ENCODE results near the gene CAPN14. TPM values are rescaled to one million over a fixed set of nuclear protein-coding genes. Genes with fewer than 3 reads are reported as not detected.
A peak's percentile ranks its signal among the peaks of the same experiment; 100 is the strongest.

CAPN14 gene
- total RNA-seq, 3 donors from 2014 or later: 0.16 to 0.44 (median 0.33) TPM

GRCh38 chr2:31253356-31254131 is 36.2 kb upstream of the CAPN14 start:
- peak in 1 of 2 donors; percentile 52 for DNase-seq (ENCODE audit: low spot score in 2 of 2)
- Histone ChIP-seq H3K4me1 (no peaks in the 10 kb centered on the region), H3K27me3 (no peaks in the 10 kb centered on the region), H3K36me3 (no peaks in the 10 kb centered on the region), H3K9me3 (no peaks in the 10 kb centered on the region), H3K4me3 (no peak overlapping the region), H3K27ac (peak overlapping the region; percentile 68 to 89)
- TF ChIP-seq CTCF (IDR thresholded peaks at IDR 0.05) (no peak), POLR2A (IDR thresholded peaks at IDR 0.05) (no peak)
- intact Hi-C loops (cut with DNase I; ENCODE audit: low total_unique reads): no loop called here

GRCh38 chr2:31251851-31252250 is 34.5 kb upstream of the CAPN14 start:
- H3K4me3 ChIP-seq: no peak overlapping the region
- no peak for TF ChIP-seq CTCF (IDR thresholded peaks at IDR 0.05)
- TF ChIP-seq POLR2A (IDR thresholded peaks at IDR 0.05): no peak
- TF ChIP-seq POLR2AphosphoS5 (IDR thresholded peaks at IDR 0.05): no peak
- no peak for DNase-seq (ENCODE audit: low spot score in 2 of 2)

GRCh38 chr2:31251018-31251417 is 33.7 kb upstream of the CAPN14 start:
- Histone ChIP-seq H3K4me1 (no peaks in the 10 kb centered on the region), H3K9me3 (no peaks in the 10 kb centered on the region), H3K4me3 (no peak overlapping the region), H3K36me3 (no peaks in the 10 kb centered on the region), H3K27me3 (no peaks in the 10 kb centered on the region), H3K27ac (peak overlapping the region in 1 of 2 donors; percentile 89)
- TF ChIP-seq CTCF (IDR thresholded peaks at IDR 0.05) (no peak), POLR2AphosphoS5 (IDR thresholded peaks at IDR 0.05) (no peak), POLR2A (IDR thresholded peaks at IDR 0.05) (no peak)
- no peak for DNase-seq (ENCODE audit: low spot score in 2 of 2)
- intact Hi-C loops (cut with DNase I; ENCODE audit: low total_unique reads): no loop called here

More at GRCh38 chr2:31251851-31252250, 34.5 kb upstream of the CAPN14 start:
- Histone ChIP-seq H3K27ac (peak overlapping the region in 1 of 2 donors; percentile 89), H3K36me3 (no peaks in the 10 kb centered on the region), H3K4me1 (no peaks in the 10 kb centered on the region), H3K27me3 (no peaks in the 10 kb centered on the region), H3K9me3 (no peaks in the 10 kb centered on the region)
- intact Hi-C loops (cut with DNase I; ENCODE audit: low total_unique reads): no loop called here

GRCh38 chr2:31249009-31249690 is 31.8 kb upstream of the CAPN14 start:
- Histone ChIP-seq H3K4me1 (no peaks in the 10 kb centered on the region), H3K9me3 (no peaks in the 10 kb centered on the region), H3K27ac (no peak overlapping the region), H3K36me3 (no peaks in the 10 kb centered on the region), H3K27me3 (no peaks in the 10 kb centered on the region), H3K4me3 (no peak overlapping the region)
- intact Hi-C loops (cut with DNase I; ENCODE audit: low total_unique reads): no loop called here
- DNase-seq (ENCODE audit: low spot score in 2 of 2): no peak
- TF ChIP-seq POLR2A (IDR thresholded peaks at IDR 0.05) (no peak), POLR2AphosphoS5 (IDR thresholded peaks at IDR 0.05) (no peak), CTCF (IDR thresholded peaks at IDR 0.05) (no peak)

GRCh38 chr2:31248139-31248538 is 30.8 kb upstream of the CAPN14 start:
- intact Hi-C loops (cut with DNase I; ENCODE audit: low total_unique reads): no loop called here
- Histone ChIP-seq H3K4me3 (no peak overlapping the region), H3K4me1 (no peaks in the 10 kb centered on the region), H3K27me3 (no peaks in the 10 kb centered on the region), H3K36me3 (no peaks in the 10 kb centered on the region), H3K27ac (no peak overlapping the region), H3K9me3 (no peaks in the 10 kb centered on the region)
- no peak for DNase-seq (ENCODE audit: low spot score in 2 of 2)
- TF ChIP-seq POLR2A (IDR thresholded peaks at IDR 0.05): no peak
- no peak for TF ChIP-seq CTCF (IDR thresholded peaks at IDR 0.05)
- no peak for TF ChIP-seq POLR2AphosphoS5 (IDR thresholded peaks at IDR 0.05)
